Neural cell (in vitro differentiated cells): ENCODE measurements around the gene MEIOC. TPM values are rescaled to one million over a fixed set of nuclear protein-coding genes. Genes with fewer than 3 reads are reported as not detected.
A peak's percentile ranks its signal among the peaks of the same experiment; 100 is the strongest.

Source experiments
- H2AFZ ChIP-seq: fragments of 200-600, 300-800 bp; sonication (generic), shearing (Covaris generic); 2 replicates; pipeline ENCODE4 v1.6.0; 2014; ENCODE audit warnings: low read depth, mild to moderate bottlenecking, antibody characterized with exemption, low read length, moderate library complexity
- H3F3A ChIP-seq: fragments of 200-600 bp; shearing (Covaris generic); 2 replicates; pipeline ENCODE4 v1.6.1; 2016; ENCODE audit warnings: mild to moderate bottlenecking, moderate library complexity, mixed read lengths, antibody characterized with exemption, low read length; ENCODE audit not compliant: insufficient read depth, poor library complexity, severe bottlenecking
- H3K27ac ChIP-seq: fragments of 200-600, 300-800 bp; sonication (generic), shearing (Covaris generic); 2 replicates; pipeline ENCODE4 v1.5.1; 2014; ENCODE audit warnings: mild to moderate bottlenecking, low read length, moderate library complexity
- H3K27me3 ChIP-seq: fragments of 300-800, 200-600 bp; sonication (generic), shearing (Covaris generic); 2 replicates; pipeline ENCODE4 v1.6.0; 2014; ENCODE audit warnings: mild to moderate bottlenecking, low read depth, low read length, moderate library complexity; ENCODE audit not compliant: insufficient read depth
- H3K36me3 ChIP-seq: fragments of 300-800, 200-600 bp; sonication (generic), shearing (Covaris generic); 2 replicates; pipeline ENCODE4 v1.5.1; 2014; ENCODE audit warnings: mild to moderate bottlenecking, antibody characterized with exemption, low read length, moderate library complexity; ENCODE audit not compliant: insufficient read depth
- H3K4me2 ChIP-seq: fragments of 300-800, 200-600 bp; sonication (generic), shearing (Covaris generic); 2 replicates; pipeline ENCODE4 v1.6.0; 2014; ENCODE audit warnings: mild to moderate bottlenecking, low read length
- H3K4me3 ChIP-seq: fragments of 300-800, 200-600 bp; sonication (generic), shearing (Covaris generic); 2 replicates; pipeline ENCODE4 v1.5.1; 2014; ENCODE audit warnings: mild to moderate bottlenecking, low read length, moderate library complexity
- H3K79me2 ChIP-seq: fragments of 200-600 bp; shearing (Covaris generic); replicated peaks from 2 replicates; pipeline ENCODE4 v1.6.0; 2014; ENCODE audit warnings: mild to moderate bottlenecking, low read length, moderate library complexity; ENCODE audit not compliant: insufficient read depth
- H3K9ac ChIP-seq: fragments of 300-800, 200-600 bp; sonication (generic), shearing (Covaris generic); 2 replicates; pipeline ENCODE4 v1.6.1; 2016; ENCODE audit warnings: mild to moderate bottlenecking, low read length, mixed read lengths
- H3K9me2 ChIP-seq: fragments of 200-600 bp; shearing (Covaris generic); 2 replicates; pipeline ENCODE4 v1.6.1; 2016; ENCODE audit warnings: mild to moderate bottlenecking, low read length, mixed read lengths; ENCODE audit not compliant: insufficient read depth
- H3K9me3 ChIP-seq: fragments of 200-600, 300-800 bp; sonication (generic), shearing (Covaris generic); 2 replicates; pipeline ENCODE4 v1.6.1; 2016; ENCODE audit warnings: mild to moderate bottlenecking, mixed run types, low read length, moderate library complexity, mixed read lengths
- H4K20me1 ChIP-seq: fragments of 200-600 bp; shearing (Covaris generic); 2 replicates; pipeline ENCODE4 v1.6.1; 2016; ENCODE audit warnings: mild to moderate bottlenecking, mixed run types; ENCODE audit not compliant: insufficient read depth
- EP300 ChIP-seq: fragments of 450-650 bp; conservative IDR thresholded peaks from 2 replicates; pipeline ENCODE4 v1.6.1; 2014; ENCODE audit warnings: antibody characterized with exemption, mild to moderate bottlenecking, moderate library complexity; ENCODE audit not compliant: poor library complexity, severe bottlenecking
- EZH2 ChIP-seq: fragments of 200-600, 300-800 bp; shearing (Covaris generic), sonication (generic); IDR thresholded peaks from 2 replicates; pipeline ENCODE4 v1.6.1; 2014; ENCODE audit warnings: antibody characterized with exemption, low read length, borderline replicate concordance, mild to moderate bottlenecking; ENCODE audit not compliant: insufficient read depth, poor library complexity, severe bottlenecking
- MXI1 ChIP-seq: fragments of 450-650 bp; conservative IDR thresholded peaks from 2 replicates; pipeline ENCODE4 v1.6.1; 2014; ENCODE audit warnings: antibody characterized with exemption, mild to moderate bottlenecking; ENCODE audit not compliant: poor library complexity, severe bottlenecking
- POLR2AphosphoS5 ChIP-seq: IDR thresholded peaks from 2 replicates; pipeline ENCODE4 v1.6.1; 2012
- RAD21 ChIP-seq: fragments of 450-650 bp; conservative IDR thresholded peaks from 2 replicates; pipeline ENCODE4 v1.6.1; 2014; ENCODE audit warnings: antibody characterized with exemption, mild to moderate bottlenecking, moderate library complexity
- REST ChIP-seq: IDR thresholded peaks from 2 replicates; pipeline ENCODE4 v1.6.1; 2012; ENCODE audit warnings: borderline replicate concordance
- SMC3 ChIP-seq: fragments of 450-650 bp; conservative IDR thresholded peaks from 2 replicates; pipeline ENCODE4 v1.6.1; 2014; ENCODE audit warnings: antibody characterized with exemption, mild to moderate bottlenecking, moderate library complexity; ENCODE audit not compliant: poor library complexity
- TAF1 ChIP-seq: IDR thresholded peaks from 2 replicates; pipeline ENCODE4 v1.6.1; 2012; ENCODE audit warnings: low read depth
- polyA plus RNA-seq: library from polyadenylated mRNA; depleted of rRNA; stranded (reverse); fragments of >200 nt; gene quantifications from 2 replicates; pipeline ENCODE4 v1.2.3, GENCODE V29; 2014
- TF ChIP-seq, protein P1 (sequence below): fragments of 450-650 bp; IDR thresholded peaks from 2 replicates; pipeline ENCODE4 v1.5.1; 2014; ENCODE audit warnings: antibody characterized with exemption, mild to moderate bottlenecking, moderate library complexity; ENCODE audit not compliant: poor library complexity, severe bottlenecking

The MEIOC gene
- polyA plus RNA-seq, 1 donor from 2014 or later: not detected

DNA sequence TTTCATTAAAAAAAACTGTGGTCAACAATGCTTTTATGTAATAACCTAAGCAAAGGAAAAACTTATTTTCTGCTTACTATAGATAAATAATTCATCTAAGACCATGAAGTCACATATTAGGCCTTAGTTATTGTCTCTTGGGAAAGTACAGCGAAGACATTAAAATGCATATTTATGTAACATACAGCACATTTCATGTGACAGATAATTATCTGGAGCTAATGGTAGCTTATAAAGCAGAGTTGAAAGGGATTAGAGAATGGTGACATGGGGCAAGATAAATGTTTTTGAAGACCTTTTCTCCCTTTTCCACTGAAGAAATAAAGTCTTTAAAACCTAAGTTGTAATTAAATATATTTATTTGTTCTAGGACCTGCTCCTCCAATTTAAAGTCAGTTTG lies 9.7 kb downstream of the MEIOC start:
- Histone ChIP-seq H2AFZ (no peak overlapping the region), H3K9me3 (no peaks in the 10 kb centered on the region), H3K4me2 (no peak overlapping the region), H3K27ac (peak overlapping the region; percentile 4), H3K36me3 (no peaks in the 10 kb centered on the region), H3F3A (no peaks in the 10 kb centered on the region), H3K4me3 (no peak overlapping the region), H3K9ac (no peak overlapping the region), H4K20me1 (no peaks in the 10 kb centered on the region), H3K27me3 (no peaks in the 10 kb centered on the region), H3K9me2 (no peaks in the 10 kb centered on the region), H3K79me2 (no peaks in the 10 kb centered on the region)
- no peak for TF ChIP-seq EZH2
- no peak for TF ChIP-seq MXI1
- TF ChIP-seq REST: no peak
- TF ChIP-seq TAF1: no peak
- TF ChIP-seq, protein P1, sequence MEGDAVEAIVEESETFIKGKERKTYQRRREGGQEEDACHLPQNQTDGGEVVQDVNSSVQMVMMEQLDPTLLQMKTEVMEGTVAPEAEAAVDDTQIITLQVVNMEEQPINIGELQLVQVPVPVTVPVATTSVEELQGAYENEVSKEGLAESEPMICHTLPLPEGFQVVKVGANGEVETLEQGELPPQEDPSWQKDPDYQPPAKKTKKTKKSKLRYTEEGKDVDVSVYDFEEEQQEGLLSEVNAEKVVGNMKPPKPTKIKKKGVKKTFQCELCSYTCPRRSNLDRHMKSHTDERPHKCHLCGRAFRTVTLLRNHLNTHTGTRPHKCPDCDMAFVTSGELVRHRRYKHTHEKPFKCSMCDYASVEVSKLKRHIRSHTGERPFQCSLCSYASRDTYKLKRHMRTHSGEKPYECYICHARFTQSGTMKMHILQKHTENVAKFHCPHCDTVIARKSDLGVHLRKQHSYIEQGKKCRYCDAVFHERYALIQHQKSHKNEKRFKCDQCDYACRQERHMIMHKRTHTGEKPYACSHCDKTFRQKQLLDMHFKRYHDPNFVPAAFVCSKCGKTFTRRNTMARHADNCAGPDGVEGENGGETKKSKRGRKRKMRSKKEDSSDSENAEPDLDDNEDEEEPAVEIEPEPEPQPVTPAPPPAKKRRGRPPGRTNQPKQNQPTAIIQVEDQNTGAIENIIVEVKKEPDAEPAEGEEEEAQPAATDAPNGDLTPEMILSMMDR: no peak
- TF ChIP-seq RAD21: no peak
- TF ChIP-seq EP300: no peak
- no peak for TF ChIP-seq POLR2AphosphoS5
- TF ChIP-seq SMC3: no peak

DNA sequence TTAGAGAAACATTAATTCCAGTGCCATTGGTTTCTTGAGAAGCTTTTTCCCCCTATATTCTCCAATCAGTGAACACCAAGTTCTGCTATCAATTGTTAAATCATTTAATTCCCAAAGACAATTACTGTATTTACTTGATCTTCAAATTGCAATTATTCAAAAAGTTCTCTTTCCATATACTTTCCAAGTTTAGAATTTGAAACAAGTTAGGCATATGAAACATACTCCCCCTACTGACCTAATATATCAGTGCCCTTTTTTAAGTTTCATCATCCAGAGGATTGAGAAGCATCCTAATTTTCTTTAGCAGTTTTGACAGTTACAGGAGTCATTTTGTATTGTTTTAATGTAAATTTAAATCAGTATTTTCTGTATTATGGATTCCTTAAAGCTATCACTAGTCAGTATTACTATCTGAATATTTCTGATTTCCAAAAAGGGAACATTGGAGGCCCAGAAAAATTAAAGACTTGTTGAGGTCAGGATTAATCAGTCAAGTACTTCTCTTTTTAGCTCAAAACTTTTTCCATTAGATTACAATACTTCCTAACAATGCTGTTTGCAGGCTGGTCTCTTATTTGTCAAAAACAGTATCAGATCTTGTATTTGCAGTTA lies 16.3 kb downstream of the MEIOC start:
- H2AFZ ChIP-seq: no peak overlapping the region
- no peaks in the 10 kb centered on the region for H4K20me1 ChIP-seq
- TF ChIP-seq POLR2AphosphoS5 (no peak), EP300 (no peak), MXI1 (no peak), SMC3 (peak; percentile 39), EZH2 (no peak), REST (no peak), TAF1 (no peak), RAD21 (peak; percentile 42)
- TF ChIP-seq, protein P1: peak; percentile 55

More for the DNA sequence above, 16.3 kb downstream of the MEIOC start:
- no peaks in the 10 kb centered on the region for H3K79me2 ChIP-seq
- no peaks in the 10 kb centered on the region for H3K9me2 ChIP-seq
- no peaks in the 10 kb centered on the region for H3K9me3 ChIP-seq
- no peaks in the 10 kb centered on the region for H3K36me3 ChIP-seq
- no peaks in the 10 kb centered on the region for H3K27me3 ChIP-seq
- H3K27ac ChIP-seq: no peak overlapping the region
- no peaks in the 10 kb centered on the region for H3F3A ChIP-seq
- no peak overlapping the region for H3K9ac ChIP-seq
- H3K4me2 ChIP-seq: no peak overlapping the region
- no peak overlapping the region for H3K4me3 ChIP-seq
